ENCODE measurements around the gene GSG1L.

Gene GSG1L

GRCh38 chr16:27787665-27788064 lies 275.8 kb downstream of the GSG1L start:
- H3K4me3 ChIP-seq = no peak overlapping the region
- TF ChIP-seq CTCF (IDR thresholded peaks at IDR 0.05) = no peak
- no peak for DNase-seq (ENCODE audit: low spot score)
- no peak overlapping the region for H3K27ac ChIP-seq

GRCh38 chr16:27786923-27787625 lies 276.4 kb downstream of the GSG1L start:
- no peak for DNase-seq (ENCODE audit: low spot score)
- no peak for TF ChIP-seq CTCF (IDR thresholded peaks at IDR 0.05)
- Histone ChIP-seq H3K4me3 (no peak overlapping the region), H3K27ac (no peak overlapping the region)

- TF ChIP-seq CTCF (IDR thresholded peaks at IDR 0.05) = no peak
Measured at GRCh38 chr16:27786221-27786922, 277.1 kb downstream of the GSG1L start.

GRCh38 chr16:27785307-27785678 lies 278.2 kb downstream of the GSG1L start:
- no peak overlapping the region for H3K4me3 ChIP-seq
- H3K27ac ChIP-seq = no peak overlapping the region
- no peak for TF ChIP-seq CTCF (IDR thresholded peaks at IDR 0.05)
- no peak for DNase-seq (ENCODE audit: low spot score)

More at GRCh38 chr16:27786221-27786922, 277.1 kb downstream of the GSG1L start:
- DNase-seq (ENCODE audit: low spot score) = no peak
- H3K4me3 ChIP-seq = no peak overlapping the region
- H3K27ac ChIP-seq = no peak overlapping the region

GRCh38 chr16:27784351-27785306 lies 278.9 kb downstream of the GSG1L start:
- no peak for TF ChIP-seq CTCF (IDR thresholded peaks at IDR 0.05)
- DNase-seq (ENCODE audit: low spot score) = no peak
- H3K27ac ChIP-seq = no peak overlapping the region
- no peak overlapping the region for H3K4me3 ChIP-seq

- H3K4me3 ChIP-seq = no peak overlapping the region
- no peak overlapping the region for H3K27ac ChIP-seq
- no peak for DNase-seq (ENCODE audit: low spot score)
- TF ChIP-seq CTCF (IDR thresholded peaks at IDR 0.05) = no peak
Measured at GRCh38 chr16:27781981-27782880, 281.3 kb downstream of the GSG1L start.

Data from coronary artery (tissue), 2 donors.